HK-2 (cell line): ENCODE measurements around the gene DARS2.
"Not testable (repeated sequence)": the region's sequence is repeated elsewhere in the genome, so short reads cannot be mapped to it uniquely, and the experiment has no call there.

Source experiments
- DNase-seq: peaks from one replicate; pipeline ENCODE4 v3.0.0-alpha.2; 2018; ENCODE audit not compliant: unreplicated experiment

Gene DARS2

GRCh38 chr1:173824315-173825081 is at the start of gene DARS2, which contains the start of gene CENPL:
Gene DARS2 (plus strand): TSS chr1:173824673. CDS start chr1:173825230, 557 bp downstream.
Gene CENPL (minus strand): TSS chr1:173824883. CDS start chr1:173811299, 13,584 bp downstream.
- DNase-seq, result peak; percentile 97

GRCh38 chr1:173775578-173776226 is 48.8 kb upstream of the DARS2 start:
- DNase-seq, result no peak

DNA sequence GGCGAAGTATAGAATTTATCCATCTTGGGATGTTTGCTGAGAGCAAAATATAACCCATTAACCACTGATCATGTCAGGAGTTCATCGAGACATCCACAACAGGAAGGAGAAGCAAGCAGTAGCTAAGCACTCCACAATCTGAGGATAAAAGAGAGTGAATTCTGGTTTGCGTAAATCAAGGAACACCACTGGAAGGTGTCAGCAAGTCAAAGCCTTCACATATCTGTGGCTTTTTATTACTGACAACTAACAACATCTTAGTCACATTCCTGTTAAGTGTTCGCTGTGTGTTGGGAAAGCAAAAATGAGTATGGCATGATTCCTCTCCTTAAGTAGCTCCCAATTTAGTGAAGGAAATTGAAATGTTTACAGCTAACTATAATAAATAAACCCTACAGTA is 44.5 kb upstream of the DARS2 start:
- DNase-seq, result no peak

GRCh38 chr1:173784997-173785396 is 39.5 kb upstream of the DARS2 start:
- no peak for DNase-seq

GRCh38 chr1:173789841-173790240 is 34.6 kb upstream of the DARS2 start:
- DNase-seq, result no peak

DNA sequence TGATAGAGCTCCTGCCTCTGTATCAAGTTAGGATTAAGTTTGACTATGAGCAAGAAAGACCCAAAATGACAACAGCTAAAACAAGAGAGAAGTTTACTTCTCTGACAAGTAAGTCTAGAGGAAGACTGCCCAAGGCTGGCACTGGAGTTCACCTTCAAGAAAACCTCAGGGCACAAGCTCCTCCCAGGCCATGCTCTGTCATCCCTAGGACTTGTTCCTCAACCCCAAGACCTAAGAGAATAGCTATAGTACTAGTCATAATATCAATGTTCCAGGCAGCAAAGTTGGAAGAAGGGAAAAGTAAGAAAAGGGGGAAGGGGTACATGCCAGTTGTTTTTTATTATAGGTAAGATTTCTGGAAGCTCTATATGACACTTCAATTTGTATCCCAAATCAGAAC is 26.4 kb upstream of the DARS2 start:
- DNase-seq, result no peak

DNA sequence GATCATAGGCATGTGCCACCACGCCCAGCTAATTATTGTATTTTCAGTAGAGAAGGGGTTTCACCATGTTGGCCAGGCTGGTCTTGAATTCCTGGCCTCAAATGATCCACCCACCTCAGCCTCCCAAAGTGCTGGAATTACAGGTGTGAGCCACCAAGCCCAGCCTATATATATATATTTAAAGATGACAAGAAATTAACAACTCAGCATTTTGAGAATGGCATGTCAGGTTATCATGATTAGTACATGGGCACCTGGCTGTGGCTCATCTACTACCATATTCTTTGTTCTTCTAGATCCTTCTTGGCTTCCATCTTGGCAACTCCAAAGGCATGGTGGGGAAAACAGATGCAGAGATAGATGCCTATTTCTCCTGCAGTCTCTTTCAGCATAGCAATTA is 24.5 kb upstream of the DARS2 start:
- DNase-seq, result not testable (repeated sequence)

DNA sequence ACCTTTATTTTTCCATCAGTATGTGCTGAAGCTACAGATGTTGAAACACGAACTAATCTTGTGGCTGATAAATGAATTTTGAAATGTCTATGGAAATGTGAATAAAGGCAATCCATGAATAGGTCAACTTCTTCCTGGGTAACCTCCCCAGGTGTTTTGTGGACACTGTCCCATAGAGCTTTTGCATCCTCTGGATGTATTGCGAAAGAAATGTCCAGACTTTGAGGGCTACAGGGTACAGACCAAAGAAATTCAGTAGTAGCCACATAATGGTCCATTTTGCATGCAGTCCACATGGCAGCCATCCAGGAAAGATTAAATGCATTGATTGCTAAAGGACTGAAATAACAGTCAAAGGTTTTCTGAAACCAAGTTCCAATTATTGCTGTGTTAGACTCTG is 21.5 kb upstream of the DARS2 start:
- DNase-seq, result no peak

- not testable (repeated sequence) for DNase-seq
Measured at GRCh38 chr1:173813654-173814053, 10.8 kb upstream of the DARS2 start.

- DNase-seq, result no peak
Measured at GRCh38 chr1:173818459-173818858, 6.0 kb upstream of the DARS2 start.

- DNase-seq, result no peak
Measured at GRCh38 chr1:173821680-173822079, 2.8 kb upstream of the DARS2 start.

DNA sequence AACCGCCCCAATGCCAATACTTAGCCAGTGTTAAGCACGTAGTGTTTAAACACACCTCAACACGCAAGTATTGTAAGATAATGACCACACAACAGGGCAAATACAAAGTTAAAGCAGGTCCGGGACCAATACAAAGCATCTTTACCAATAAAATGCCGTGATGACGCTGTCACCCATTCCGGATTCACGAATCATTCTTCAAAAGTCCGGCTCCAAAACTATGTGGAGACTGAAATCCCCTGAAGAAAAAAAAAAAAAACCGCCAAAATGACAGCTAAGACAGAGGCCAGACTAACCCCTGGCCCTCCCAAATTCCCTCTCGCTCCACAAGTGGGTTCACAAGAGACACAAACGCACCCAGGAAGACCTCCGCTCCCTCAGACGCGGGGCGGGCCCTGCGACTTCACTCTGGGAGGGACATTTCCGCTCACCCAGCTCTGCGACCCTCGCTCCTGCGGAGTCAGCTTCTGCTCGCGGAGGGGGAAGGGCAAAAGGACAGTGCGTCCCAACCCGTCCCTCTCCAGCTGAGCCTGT is 625 bp upstream of the DARS2 start:
- no peak for DNase-seq

DNA sequence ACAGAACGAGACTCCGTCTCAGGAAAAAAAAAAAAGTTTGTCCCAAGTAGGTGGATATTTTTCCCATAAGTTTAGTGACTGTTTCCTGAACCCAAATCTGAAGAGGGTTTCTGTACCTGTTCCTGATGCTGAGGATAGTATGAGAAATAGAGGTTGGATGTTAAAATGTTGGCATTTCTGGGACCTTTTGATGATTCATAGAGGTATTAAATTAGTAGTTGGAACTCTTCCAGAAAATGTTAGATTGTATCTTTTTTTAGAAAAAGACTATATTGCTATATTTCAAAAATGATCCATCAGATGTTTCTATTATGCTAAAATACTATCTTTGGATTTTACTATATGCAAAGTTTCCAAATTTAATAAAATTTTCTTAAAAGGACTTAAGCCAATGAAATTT is 3.1 kb downstream of the DARS2 start:
- no peak for DNase-seq

DNA sequence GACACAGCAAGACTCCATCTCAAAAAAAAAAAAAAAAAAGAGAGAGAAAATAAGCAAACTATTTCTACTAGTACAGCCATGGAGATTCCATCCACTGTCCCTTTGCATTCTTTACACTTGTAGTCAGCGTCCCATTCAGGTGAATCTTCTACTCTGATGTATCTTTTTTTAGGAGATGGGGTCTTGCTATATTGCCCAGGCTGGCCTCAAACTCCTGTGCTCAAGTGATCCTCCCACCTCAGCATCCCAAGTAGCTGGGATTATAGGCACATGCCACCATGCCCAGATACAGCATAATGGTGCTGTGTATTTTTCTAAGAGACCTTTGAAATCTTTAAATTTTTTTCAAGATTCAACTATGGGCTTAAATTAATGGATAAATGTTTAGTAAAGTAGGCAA is 8.3 kb downstream of the DARS2 start:
- no peak for DNase-seq

DNA sequence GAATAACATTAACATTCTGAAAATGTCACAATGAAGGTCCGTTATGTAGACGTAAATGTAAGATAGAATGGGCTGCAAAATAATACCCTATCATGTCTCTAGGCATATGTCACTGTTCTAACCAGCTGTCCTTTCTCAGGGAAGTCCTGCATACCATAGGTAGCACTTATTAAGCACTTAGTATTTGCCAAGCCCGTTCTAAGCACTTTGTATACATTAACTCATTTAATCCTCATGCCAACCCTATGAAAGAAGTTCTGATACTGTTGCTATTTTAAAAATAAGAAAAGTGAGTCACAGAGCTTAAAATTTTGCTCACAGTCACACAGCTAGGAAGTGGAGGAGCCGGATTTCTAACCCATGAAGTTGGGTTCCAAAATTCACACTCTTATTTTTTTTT is 27.6 kb downstream of the DARS2 start:
- DNase-seq, result no peak

DNA sequence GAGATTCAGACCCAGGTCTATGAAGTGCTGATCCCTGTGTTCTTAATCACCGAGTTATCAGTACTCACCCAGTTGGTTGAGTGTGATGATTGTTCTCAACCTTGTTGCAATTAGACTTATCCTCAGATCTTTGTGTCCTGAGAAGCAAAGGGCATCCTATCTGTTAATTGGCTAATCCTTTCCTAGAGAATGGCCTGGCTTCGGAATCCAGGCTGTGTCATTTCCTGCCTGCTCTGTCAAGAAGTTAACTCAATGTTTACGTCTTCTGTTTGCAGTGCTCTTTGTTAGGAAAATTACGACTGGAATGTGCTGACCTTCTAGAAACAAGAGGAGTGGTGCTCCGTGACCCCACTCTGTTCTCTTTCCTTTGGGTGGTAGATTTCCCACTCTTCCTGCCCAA is 28.6 kb downstream of the DARS2 start:
- DNase-seq, result no peak

DNA sequence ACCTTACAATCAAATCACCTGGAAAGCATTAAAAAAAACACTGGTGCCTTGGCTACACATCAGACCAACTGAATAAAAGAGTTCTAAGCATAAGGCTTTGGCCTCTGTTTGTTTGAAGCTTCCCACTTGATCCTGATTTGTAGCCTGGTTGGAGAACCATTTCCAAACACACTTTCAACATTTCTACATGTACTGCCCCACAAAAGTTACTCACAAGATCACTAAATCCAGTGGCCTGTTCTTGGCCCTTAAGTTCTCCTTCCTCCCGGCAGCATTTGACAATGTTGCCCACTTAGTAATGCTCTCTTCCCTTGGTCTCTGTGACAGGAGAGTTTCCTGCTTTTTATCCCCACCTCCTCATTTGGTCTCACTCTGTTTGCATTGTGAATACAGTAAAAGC is 31.5 kb downstream of the DARS2 start:
- DNase-seq, result no peak

DNA sequence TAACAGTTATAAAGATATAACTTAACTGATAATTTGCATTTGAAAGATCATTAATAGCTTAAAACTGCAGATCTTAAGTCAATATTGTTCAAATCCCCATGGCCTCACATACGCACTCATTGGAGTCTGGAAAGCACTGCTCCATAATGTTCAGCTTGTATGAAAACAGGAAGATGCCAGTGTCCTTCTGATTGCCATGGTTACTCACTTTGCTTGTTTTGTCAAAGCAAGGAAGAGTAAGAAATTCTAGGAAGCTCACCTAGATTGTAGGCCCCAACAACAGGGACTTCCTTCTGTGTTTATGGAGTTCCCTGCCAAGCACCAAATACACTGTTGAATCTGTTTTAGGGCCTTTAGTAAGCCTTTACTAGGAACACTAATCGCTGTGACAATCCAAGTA is 32.4 kb downstream of the DARS2 start:
- DNase-seq, result no peak

DNA sequence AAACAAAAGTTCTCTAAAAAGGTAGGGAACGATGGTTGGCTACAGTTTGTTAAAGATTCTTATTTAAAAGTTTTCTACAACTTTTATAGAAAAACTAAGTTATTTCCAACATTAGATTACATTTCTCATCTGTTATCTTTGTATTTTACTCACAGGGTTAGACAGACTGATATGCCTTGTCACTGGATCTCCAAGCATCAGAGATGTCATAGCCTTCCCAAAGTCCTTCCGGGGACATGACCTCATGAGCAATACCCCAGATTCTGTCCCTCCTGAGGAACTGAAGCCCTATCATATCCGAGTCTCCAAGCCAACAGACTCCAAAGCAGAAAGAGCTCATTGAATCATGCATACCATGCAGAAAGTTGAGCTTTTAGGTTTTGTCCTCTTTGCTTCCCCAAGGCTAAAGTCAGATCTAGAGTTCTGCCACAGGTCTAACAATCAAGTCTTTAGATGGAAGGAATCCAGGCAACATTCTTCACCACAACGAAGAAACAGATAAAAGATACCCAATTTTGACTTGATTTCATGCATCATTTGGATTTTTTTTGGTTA is 33.0 kb downstream of the DARS2 start:
- no peak for DNase-seq

- DNase-seq, result not testable (repeated sequence)
Measured at GRCh38 chr1:173859547-173859946, 35.1 kb downstream of the DARS2 start.

GRCh38 chr1:173860065-173860464 is 35.6 kb downstream of the DARS2 start:
- no peak for DNase-seq

- peak; percentile 65 for DNase-seq
Measured at GRCh38 chr1:173861731-173862145, 37.3 kb downstream of the DARS2 start.
